GM18502 (cell line): ENCODE results near the gene PRCC.

Source experiments
- ATAC-seq: cut with Tn5 transposase; IDR thresholded peaks from one replicate; pipeline ENCODE4 v1.9.1; 2021; ENCODE audit warnings: mild to moderate bottlenecking; ENCODE audit not compliant: unreplicated experiment, poor library complexity

The PRCC gene

GRCh38 chr1:156743367-156744302 lies 23.7 kb upstream of the PRCC start:
- ATAC-seq: no peak

DNA sequence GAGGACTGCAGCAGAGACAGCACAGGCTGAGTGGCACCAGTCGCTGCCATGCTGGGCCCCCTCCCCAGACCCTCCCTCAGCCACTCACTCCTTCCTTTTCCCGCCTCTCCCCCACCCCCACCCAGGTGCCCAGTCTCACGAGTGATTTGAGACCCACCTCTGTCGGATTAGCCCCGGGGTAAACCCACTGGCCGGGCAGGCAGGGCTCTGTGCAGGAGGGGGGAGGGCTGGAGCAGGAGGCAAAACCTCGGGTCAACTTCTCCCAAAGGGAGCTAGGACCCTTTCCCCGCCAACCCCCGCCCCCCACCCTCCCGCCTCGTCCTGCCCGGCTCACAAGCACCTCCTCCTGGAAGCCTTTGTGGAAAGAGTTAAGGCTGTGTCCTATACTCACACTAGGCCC lies 23.0 kb upstream of the PRCC start:
- ATAC-seq: no peak

GRCh38 chr1:156744786-156745419 lies 22.4 kb upstream of the PRCC start:
- no peak for ATAC-seq

DNA sequence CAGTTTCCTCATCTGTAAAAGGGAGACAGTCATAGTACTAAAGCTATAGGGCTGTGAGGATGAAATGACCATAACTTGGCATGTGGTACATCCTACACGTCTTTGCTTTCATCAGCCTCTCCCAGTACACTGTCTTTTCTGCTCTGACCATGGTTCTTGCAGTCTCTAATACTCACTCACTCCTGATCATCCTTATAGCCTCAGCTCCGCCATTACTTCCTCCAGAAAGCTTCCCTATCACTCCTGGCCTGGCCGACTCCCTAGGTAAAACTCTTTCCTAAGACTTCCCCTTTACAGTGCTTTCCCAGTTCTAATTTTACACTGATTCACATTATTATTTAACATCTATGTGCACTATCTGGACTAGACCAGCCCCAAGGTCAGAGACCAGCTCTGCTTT lies 21.5 kb upstream of the PRCC start:
- no peak for ATAC-seq

- ATAC-seq: no peak
Observed at GRCh38 chr1:156746406-156746727, 21.0 kb upstream of the PRCC start.

GRCh38 chr1:156746728-156747631 lies 20.4 kb upstream of the PRCC start:
- no peak for ATAC-seq

DNA sequence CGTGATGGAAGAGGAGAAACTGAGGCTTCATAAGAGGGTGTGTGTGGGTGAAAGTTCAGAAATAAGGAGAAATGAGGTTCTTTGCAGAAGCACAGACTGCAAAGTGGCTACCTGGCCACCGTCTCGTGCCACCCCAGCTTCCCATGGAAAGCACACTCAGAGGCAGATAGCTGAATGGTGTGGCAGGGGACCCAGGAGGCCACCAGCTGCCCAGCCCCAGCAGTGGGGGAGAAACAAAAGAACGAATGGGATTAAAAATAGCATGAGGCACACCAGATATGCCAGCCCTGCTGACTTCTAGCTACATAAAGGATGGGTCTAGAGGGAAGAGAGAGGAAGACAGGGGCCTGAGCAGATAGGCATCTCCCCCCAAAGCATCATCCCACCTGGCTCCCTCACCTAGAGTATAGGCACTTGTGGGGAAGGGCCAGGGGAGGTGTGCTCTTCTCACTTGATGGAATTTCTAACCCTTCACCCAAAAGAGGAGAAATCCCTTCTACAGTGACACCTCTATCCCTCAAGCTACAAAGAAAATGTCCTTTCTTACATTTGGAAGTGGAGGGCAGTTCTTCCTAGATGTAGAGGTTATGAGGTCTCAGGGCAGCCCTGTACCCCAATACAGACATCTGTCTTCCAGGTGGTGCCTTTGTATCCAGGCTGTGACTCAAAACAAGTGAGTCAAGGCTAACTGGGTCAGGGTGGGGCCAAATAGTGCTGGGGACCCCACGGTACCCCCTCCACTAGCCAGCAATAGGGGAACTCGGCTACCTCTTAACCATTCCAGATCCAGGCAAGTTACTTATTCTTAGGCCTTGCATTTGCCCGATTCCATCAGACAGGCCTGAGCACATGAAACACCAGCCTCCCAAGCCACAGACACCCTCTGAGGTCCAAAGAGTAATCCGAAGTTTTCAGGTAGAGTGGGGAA lies 19.3 kb upstream of the PRCC start:
- ATAC-seq: no peak

- ATAC-seq: no peak
Observed at GRCh38 chr1:156748670-156749418, 18.5 kb upstream of the PRCC start.

DNA sequence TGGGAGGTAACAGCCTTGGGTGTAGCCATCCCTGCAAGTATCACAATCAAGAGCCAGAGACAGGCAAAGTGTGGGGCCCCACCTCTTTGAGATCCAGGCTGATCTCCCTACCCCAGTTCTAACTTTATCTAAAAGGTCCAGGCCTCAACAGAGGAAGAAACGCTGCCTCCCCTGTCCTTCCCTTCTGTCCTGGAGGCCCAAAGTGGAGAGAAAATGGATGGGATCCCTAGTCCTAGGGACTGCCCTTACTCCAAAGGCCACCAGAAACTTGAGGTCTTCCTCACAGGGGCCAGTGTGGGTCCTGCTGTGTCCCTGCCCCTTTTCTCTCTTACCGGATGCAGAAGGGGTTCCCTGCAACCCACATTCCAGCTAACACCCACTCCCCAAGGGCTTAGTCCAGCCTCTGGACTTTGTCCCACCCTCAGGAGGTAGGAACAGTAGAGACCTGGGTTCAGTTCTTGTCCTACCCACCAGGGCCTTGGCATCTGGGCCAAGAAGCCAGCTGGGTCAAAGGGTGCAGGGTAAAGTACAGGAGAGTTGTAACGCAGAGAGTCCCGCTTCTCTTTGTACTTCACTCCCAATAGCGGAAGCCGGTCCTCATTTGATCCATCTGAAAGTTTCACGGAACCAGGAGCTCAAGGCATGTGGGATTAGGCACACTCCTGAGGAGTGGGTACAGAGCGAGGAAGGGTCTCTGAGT lies 17.8 kb upstream of the PRCC start:
- ATAC-seq: no peak

- no peak for ATAC-seq
Observed at GRCh38 chr1:156750191-156750672, 17.1 kb upstream of the PRCC start.

- peak; percentile 23 for ATAC-seq
Observed at GRCh38 chr1:156750711-156751450, 16.5 kb upstream of the PRCC start.

- ATAC-seq: peak; percentile 23
Observed at GRCh38 chr1:156751451-156751756, 15.9 kb upstream of the PRCC start, which contains the start of gene HDGF. Gene HDGF (minus strand): TSS chr1:156751675. CDS start chr1:156751429, 246 bp downstream.

- peak; percentile 66 for ATAC-seq
Observed at GRCh38 chr1:156751757-156752481, 15.4 kb upstream of the PRCC start.

- no peak for ATAC-seq
Observed at GRCh38 chr1:156752843-156753482, 14.4 kb upstream of the PRCC start.

DNA sequence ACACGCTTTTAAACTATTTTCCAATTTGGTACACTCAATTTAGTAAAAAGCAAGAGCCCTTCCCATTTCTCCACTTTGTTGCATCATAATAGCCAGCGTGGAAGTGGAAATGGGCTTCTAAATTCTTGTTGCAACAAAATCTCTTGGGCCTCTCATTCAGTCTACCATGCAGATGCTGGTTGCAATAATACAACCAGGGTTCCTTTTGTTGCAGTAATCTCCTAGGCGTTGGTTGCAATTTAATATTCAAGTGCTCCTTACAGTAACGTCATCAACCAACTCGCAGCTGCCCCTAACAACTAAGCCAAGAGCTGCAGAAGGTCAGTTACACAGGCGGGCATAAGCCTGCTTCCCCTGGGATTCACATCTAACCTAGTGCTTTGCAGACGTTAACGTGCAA lies 13.1 kb upstream of the PRCC start:
- ATAC-seq: no peak

DNA sequence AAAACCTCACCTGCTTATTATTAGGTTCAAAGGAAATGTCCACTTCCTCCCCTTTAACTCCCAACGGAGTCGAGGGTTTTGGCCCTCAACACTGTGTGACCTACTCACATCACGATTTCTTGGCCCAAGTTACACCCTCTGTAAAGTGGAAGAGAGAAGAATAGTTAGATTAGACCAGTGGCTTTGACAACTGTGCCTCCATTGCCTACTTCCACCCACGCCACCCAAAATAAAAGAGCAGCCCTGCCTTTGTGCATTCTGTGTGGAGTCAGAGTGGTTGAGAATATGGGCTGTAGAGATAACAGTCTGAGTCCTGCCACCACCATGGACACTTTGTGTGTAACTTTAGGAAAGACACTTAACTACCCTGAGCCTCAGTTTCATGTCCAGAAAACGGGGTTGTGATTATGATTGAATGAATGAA lies 11.8 kb upstream of the PRCC start:
- no peak for ATAC-seq

DNA sequence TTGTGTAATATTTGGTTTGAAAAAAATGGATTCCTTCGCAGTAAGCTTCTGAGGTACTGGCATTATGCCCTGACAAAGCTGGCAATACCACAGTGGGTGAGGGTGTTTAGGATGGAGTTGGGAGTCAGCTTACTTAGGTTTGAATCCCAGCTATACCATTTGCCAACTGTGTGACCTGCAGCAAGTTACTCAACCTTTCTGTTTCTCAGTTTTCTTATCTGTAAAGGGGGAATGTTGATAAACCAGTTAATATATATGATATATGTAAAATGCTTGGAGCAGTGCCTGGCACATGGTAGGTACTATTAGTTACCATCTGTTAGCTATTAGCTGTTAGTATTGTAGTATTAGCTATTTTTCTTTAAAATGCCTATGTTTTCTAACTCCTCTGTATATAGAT lies 11.0 kb upstream of the PRCC start:
- ATAC-seq: no peak
